AG04450 (cell line): Measurements from ENCODE around the gene LYZL1. TPM values are rescaled to one million over a fixed set of nuclear protein-coding genes. Genes with fewer than 3 reads are reported as not detected.
"Not testable (repeated sequence)": the region's sequence is repeated elsewhere in the genome, so short reads cannot be mapped to it uniquely, and the experiment has no call there.

Experiments
- CTCF ChIA-PET: fragments of 300-600, 350-600 bp; formaldehyde crosslinking; extraction: SDS; loops from one replicate; lab custom pipeline; 2022; ENCODE audit warnings: antibody characterized with exemption, inconsistent platforms; lab: Charles Lee
- POLR2A ChIA-PET: fragments of 350-600 bp; formaldehyde crosslinking; extraction: SDS; loops from one replicate; lab custom pipeline; 2021; ENCODE audit warnings: antibody characterized with exemption, inconsistent platforms; lab: Yijun Ruan, JAX
- DNase-seq: peaks from one replicate; pipeline ENCODE4 v3.0.0-alpha.2; 2011; ENCODE audit warnings: low read depth, low spot score
- H3K27ac ChIP-seq: one replicate; pipeline ENCODE4 v1.5.1; 2012; ENCODE audit warnings: low read depth, low read length, control low read depth
- H3K27me3 ChIP-seq: one replicate; pipeline ENCODE4 v1.6.0; 2012; ENCODE audit warnings: low read length; ENCODE audit not compliant: control insufficient read depth, insufficient read depth
- H3K4me3 ChIP-seq: 2 replicates; pipeline ENCODE4 v1.5.1; 2011; ENCODE audit warnings: mild to moderate bottlenecking, low read depth, low read length, control low read depth
- H3K9me3 ChIP-seq: 2 replicates; pipeline ENCODE4 v1.5.1; 2012; ENCODE audit warnings: low read length; ENCODE audit not compliant: control insufficient read depth, insufficient read depth
- polyA plus RNA-seq: library from polyadenylated mRNA; depleted of rRNA; stranded (reverse); fragments of >200 nt; gene quantifications from 2 replicates; pipeline ENCODE4 v1.2.3, GENCODE V29; 2011
- TF ChIP-seq, protein P1 (sequence below): IDR thresholded peaks from 2 replicates; pipeline ENCODE4 v1.5.1; 2011; ENCODE audit warnings: low read depth, low read length, control low read depth, inconsistent platforms

Gene LYZL1
- polyA plus RNA-seq, 1 experiment = not detected

- no peak overlapping the region for H3K4me3 ChIP-seq
- TF ChIP-seq, protein P1, sequence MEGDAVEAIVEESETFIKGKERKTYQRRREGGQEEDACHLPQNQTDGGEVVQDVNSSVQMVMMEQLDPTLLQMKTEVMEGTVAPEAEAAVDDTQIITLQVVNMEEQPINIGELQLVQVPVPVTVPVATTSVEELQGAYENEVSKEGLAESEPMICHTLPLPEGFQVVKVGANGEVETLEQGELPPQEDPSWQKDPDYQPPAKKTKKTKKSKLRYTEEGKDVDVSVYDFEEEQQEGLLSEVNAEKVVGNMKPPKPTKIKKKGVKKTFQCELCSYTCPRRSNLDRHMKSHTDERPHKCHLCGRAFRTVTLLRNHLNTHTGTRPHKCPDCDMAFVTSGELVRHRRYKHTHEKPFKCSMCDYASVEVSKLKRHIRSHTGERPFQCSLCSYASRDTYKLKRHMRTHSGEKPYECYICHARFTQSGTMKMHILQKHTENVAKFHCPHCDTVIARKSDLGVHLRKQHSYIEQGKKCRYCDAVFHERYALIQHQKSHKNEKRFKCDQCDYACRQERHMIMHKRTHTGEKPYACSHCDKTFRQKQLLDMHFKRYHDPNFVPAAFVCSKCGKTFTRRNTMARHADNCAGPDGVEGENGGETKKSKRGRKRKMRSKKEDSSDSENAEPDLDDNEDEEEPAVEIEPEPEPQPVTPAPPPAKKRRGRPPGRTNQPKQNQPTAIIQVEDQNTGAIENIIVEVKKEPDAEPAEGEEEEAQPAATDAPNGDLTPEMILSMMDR = no peak
- ChIA-PET CTCF (no interaction called here), POLR2A (no interaction called here)
- H3K9me3 ChIP-seq = no peaks in the 10 kb centered on the region
- no peaks in the 10 kb centered on the region for H3K27me3 ChIP-seq
- DNase-seq = no peak
- no peak overlapping the region for H3K27ac ChIP-seq
Observed at GRCh38 chr10:29309465-29309864, 20.6 kb downstream of the LYZL1 start.

DNA sequence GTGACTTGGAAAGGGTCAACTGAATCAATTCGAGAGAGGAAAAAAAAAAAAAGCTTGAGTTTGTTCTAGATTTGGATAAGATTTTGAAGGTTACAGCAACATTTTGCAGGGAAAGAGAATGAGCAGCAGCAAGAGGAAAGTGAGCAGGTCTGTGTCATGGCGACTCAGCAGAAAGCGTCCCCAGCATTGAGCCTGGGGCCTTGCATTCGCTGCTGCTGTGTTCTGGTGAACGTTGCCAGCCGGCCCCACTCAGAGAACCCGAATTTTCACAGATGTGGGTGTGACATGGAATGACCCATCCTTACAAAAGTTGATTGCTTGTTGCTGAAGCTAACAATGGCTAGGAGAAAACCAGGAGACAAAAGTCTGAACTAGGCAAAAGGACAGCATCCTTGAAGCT lies 21.6 kb downstream of the LYZL1 start:
- H3K27ac ChIP-seq, DNase-seq, H3K27me3 ChIP-seq, H3K9me3 ChIP-seq, H3K4me3 ChIP-seq: not testable (repeated sequence)
- CTCF ChIA-PET = interaction anchor here (2.1 kb wide), 1 partner anchor 646 kb away, joined by 8 read pairs; no protein-coding TSS in a partner anchor
- POLR2A ChIA-PET = interaction anchor here (0.6 kb wide), 1 partner anchor 647 kb away, joined by 4 read pairs; no protein-coding TSS in a partner anchor

DNA sequence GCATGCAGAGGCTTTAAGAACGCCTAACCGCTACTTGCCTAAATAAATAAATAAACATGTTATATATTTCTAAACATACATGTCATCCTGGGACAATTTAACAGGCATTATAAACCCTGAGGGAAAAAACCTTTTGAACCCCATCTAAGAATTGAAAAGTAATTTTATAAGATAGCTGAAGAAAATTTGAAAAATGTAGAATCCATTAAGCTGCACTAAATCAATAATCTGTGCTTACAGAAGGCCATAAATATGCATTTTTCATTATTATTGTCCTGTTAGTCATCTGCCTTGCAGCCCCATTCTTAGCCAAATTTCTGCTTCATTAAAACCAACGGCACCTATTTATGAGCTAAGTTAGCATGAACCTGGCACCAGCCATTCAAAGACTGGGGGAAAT lies 24.2 kb downstream of the LYZL1 start:
- no peak overlapping the region for H3K4me3 ChIP-seq
- no peak for DNase-seq
- H3K27ac ChIP-seq = no peak overlapping the region
- no peaks in the 10 kb centered on the region for H3K9me3 ChIP-seq
- ChIA-PET POLR2A (no interaction called here), CTCF (interaction anchor here (1.0 to 2.1 kb wide), 3 partner anchors 9 to 649 kb away, joined by 3 to 10 read pairs (median 4); no protein-coding TSS in a partner anchor)
- no peaks in the 10 kb centered on the region for H3K27me3 ChIP-seq
- TF ChIP-seq, protein P1 = no peak

DNA sequence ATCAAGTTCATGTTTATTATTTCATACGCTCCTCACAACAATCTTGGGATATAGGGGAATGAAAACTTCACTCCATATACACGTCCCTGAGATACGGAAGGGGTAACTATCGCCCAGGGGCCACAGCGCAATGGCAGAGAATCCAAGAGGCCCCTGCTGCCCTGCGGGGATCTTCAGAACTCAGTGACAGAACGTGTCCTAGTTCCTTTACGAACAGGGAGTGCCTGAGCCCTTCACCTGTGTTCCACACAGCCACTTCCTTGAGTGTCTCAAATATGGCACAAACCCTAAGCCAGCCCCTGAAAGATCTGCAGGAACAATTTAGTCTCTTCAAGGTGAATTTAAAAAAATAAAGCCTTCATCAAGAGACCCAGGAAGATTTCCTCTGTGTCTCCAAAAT lies 25.9 kb downstream of the LYZL1 start:
- TF ChIP-seq, protein P1 = no peak
- no peak overlapping the region for H3K4me3 ChIP-seq
- H3K27ac ChIP-seq = no peak overlapping the region
- H3K9me3 ChIP-seq = no peaks in the 10 kb centered on the region
- POLR2A ChIA-PET = no interaction called here
- DNase-seq = no peak
- peaks cover 6% of the 10 kb centered on the region for H3K27me3 ChIP-seq
- CTCF ChIA-PET = interaction anchor here (1.5 kb wide), 1 partner anchor 12 kb away, joined by 4 read pairs; no protein-coding TSS in a partner anchor

DNA sequence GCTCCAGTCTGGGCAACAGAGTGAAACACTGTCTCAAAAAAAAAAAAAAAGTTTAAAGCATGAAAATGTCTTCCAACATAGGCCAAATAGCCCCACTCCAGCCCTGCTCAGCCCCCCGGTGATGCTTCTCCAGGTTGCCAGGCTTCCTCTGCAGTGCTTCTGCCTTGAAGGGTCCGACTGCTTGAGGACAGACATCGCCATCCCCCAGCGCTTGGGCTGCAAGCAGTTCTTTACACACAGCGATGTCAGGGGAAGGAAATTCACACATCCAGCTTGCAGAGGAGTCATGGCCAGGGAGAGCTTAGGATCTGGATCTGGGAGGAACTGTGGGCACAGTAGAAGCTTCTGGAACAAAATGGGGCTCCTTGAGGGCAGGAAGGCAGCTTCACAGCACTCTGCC lies 26.9 kb downstream of the LYZL1 start:
- POLR2A ChIA-PET = no interaction called here
- DNase-seq = no peak
- TF ChIP-seq, protein P1 = no peak
- no peak overlapping the region for H3K4me3 ChIP-seq
- H3K9me3 ChIP-seq = no peaks in the 10 kb centered on the region
- CTCF ChIA-PET = interaction anchor here (1.6 to 4.5 kb wide), 2 partner anchors 11 to 652 kb away, joined by 3 to 25 read pairs; no protein-coding TSS in a partner anchor
- H3K27me3 ChIP-seq = peaks cover 6% of the 10 kb centered on the region
- H3K27ac ChIP-seq = no peak overlapping the region
